Measurements from ENCODE around the gene CCDC141.

DNA sequence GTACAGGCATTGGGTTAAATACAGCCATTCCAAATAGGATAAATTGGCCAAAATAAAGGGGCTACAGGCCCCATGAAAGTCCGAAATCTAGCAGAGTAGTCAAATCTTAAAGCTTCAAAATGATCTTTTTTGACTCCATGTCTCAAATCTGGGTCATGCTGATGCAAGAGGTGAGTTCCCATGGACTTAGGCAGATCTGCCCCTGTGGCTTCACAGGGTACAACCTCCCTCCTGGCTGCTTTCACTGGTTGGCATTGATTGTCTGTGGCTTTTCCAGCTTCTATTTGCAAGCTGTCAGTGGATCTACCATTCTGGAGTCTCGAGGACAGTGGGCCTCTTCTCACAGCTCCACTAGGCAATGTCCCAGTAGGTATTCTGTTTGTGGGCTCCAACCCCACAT lies 56.1 kb downstream of the CCDC141 start:
- TF ChIP-seq, protein P1, sequence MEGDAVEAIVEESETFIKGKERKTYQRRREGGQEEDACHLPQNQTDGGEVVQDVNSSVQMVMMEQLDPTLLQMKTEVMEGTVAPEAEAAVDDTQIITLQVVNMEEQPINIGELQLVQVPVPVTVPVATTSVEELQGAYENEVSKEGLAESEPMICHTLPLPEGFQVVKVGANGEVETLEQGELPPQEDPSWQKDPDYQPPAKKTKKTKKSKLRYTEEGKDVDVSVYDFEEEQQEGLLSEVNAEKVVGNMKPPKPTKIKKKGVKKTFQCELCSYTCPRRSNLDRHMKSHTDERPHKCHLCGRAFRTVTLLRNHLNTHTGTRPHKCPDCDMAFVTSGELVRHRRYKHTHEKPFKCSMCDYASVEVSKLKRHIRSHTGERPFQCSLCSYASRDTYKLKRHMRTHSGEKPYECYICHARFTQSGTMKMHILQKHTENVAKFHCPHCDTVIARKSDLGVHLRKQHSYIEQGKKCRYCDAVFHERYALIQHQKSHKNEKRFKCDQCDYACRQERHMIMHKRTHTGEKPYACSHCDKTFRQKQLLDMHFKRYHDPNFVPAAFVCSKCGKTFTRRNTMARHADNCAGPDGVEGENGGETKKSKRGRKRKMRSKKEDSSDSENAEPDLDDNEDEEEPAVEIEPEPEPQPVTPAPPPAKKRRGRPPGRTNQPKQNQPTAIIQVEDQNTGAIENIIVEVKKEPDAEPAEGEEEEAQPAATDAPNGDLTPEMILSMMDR (IDR thresholded peaks at IDR 0.05; ENCODE audit: borderline replicate concordance, extremely low read depth, low read length, poor library complexity, severe bottlenecking) = no peak
- no peak for TF ChIP-seq EZH2 (IDR thresholded peaks at IDR 0.05; ENCODE audit: borderline replicate concordance, low read depth, low read length, severe bottlenecking)
